KG1 (cell line): Measurements from ENCODE around the gene MYO10.

Experiments
- DNase-seq: peaks from one replicate; lab custom pipeline; 2025; lab: John Stamatoyannopoulos, UW

The MYO10 gene

GRCh38 chr5:16916262-16916878 is 19.7 kb downstream of the MYO10 start:
- no peak for DNase-seq

- no peak for DNase-seq
Observed at GRCh38 chr5:16914584-16914983, 21.5 kb downstream of the MYO10 start.

- no peak for DNase-seq
Observed at GRCh38 chr5:16914108-16914435, 22.0 kb downstream of the MYO10 start.

- no peak for DNase-seq
Observed at GRCh38 chr5:16913187-16914107, 22.6 kb downstream of the MYO10 start.

GRCh38 chr5:16912080-16912479 is 24.0 kb downstream of the MYO10 start:
- no peak for DNase-seq

- no peak for DNase-seq
Observed at GRCh38 chr5:16909464-16909863, 26.6 kb downstream of the MYO10 start.

- no peak for DNase-seq
Observed at GRCh38 chr5:16907270-16907669, 28.8 kb downstream of the MYO10 start.

- DNase-seq: no peak
Observed at GRCh38 chr5:16906255-16906654, 29.8 kb downstream of the MYO10 start.

GRCh38 chr5:16903480-16904300 is 32.4 kb downstream of the MYO10 start:
- no peak for DNase-seq

- no peak for DNase-seq
Observed at GRCh38 chr5:16902846-16903245, 33.2 kb downstream of the MYO10 start.

GRCh38 chr5:16901021-16901644 is 35.0 kb downstream of the MYO10 start:
- DNase-seq: no peak

GRCh38 chr5:16899171-16899570 is 36.9 kb downstream of the MYO10 start:
- no peak for DNase-seq

GRCh38 chr5:16897800-16898199 is 38.3 kb downstream of the MYO10 start:
- no peak for DNase-seq

GRCh38 chr5:16897284-16897704 is 38.8 kb downstream of the MYO10 start:
- DNase-seq: no peak

- DNase-seq: no peak
Observed at GRCh38 chr5:16896767-16897166, 39.3 kb downstream of the MYO10 start.

GRCh38 chr5:16894236-16895057 is 41.6 kb downstream of the MYO10 start:
- no peak for DNase-seq

GRCh38 chr5:16891033-16891432 is 45.1 kb downstream of the MYO10 start:
- DNase-seq: no peak

GRCh38 chr5:16889972-16890519 is 46.0 kb downstream of the MYO10 start:
- DNase-seq: no peak

GRCh38 chr5:16889203-16889971 is 46.7 kb downstream of the MYO10 start:
- DNase-seq: no peak

- DNase-seq: no peak
Observed at GRCh38 chr5:16888694-16889124, 47.4 kb downstream of the MYO10 start.
